HG03457 (cell line): ENCODE data around the gene CARF.
"Not testable (repeated sequence)": the region's sequence is repeated elsewhere in the genome, so short reads cannot be mapped to it uniquely, and the experiment has no call there.

ENCODE experiments used
- ATAC-seq: cut with Tn5 transposase; IDR thresholded peaks from one replicate; pipeline ENCODE4 v1.9.1; 2021; ENCODE audit warnings: moderate number of reproducible peaks; ENCODE audit not compliant: unreplicated experiment

CARF gene

GRCh38 chr2:202934456-202934855 lies 22.4 kb downstream of the CARF start:
- ATAC-seq: no peak

- ATAC-seq: no peak
Observed at GRCh38 chr2:202938960-202939359, 26.9 kb downstream of the CARF start.

GRCh38 chr2:202941771-202942170 lies 29.7 kb downstream of the CARF start:
- no peak for ATAC-seq

GRCh38 chr2:202944408-202944807 lies 32.3 kb downstream of the CARF start:
- ATAC-seq: no peak

- ATAC-seq: no peak
Observed at GRCh38 chr2:202944816-202945215, 32.7 kb downstream of the CARF start.

- no peak for ATAC-seq
Observed at GRCh38 chr2:202945497-202945896, 33.4 kb downstream of the CARF start.

- ATAC-seq: not testable (repeated sequence)
Observed at GRCh38 chr2:202949333-202949732, 37.3 kb downstream of the CARF start.

GRCh38 chr2:202950592-202950991 lies 38.5 kb downstream of the CARF start:
- no peak for ATAC-seq

GRCh38 chr2:202960524-202960923 lies 48.4 kb downstream of the CARF start:
- ATAC-seq: no peak

- no peak for ATAC-seq
Observed at GRCh38 chr2:202963712-202964111, 51.6 kb downstream of the CARF start.

GRCh38 chr2:202965810-202966460 lies 53.9 kb downstream of the CARF start:
- ATAC-seq: no peak

- ATAC-seq: not testable (repeated sequence)
Observed at GRCh38 chr2:202969404-202969803, 57.3 kb downstream of the CARF start.

GRCh38 chr2:202976809-202977208 lies 64.7 kb downstream of the CARF start:
- no peak for ATAC-seq

- ATAC-seq: no peak
Observed at GRCh38 chr2:202982779-202983491, 70.9 kb downstream of the CARF start.

- no peak for ATAC-seq
Observed at GRCh38 chr2:202989749-202990148, 77.7 kb downstream of the CARF start.

- no peak for ATAC-seq
Observed at GRCh38 chr2:202990501-202990900, 78.4 kb downstream of the CARF start.

- ATAC-seq: not testable (repeated sequence)
Observed at GRCh38 chr2:202997113-202997512, 85.0 kb downstream of the CARF start.

GRCh38 chr2:203002054-203002821 lies 90.2 kb downstream of the CARF start:
- no peak for ATAC-seq

GRCh38 chr2:203003716-203004115 lies 91.6 kb downstream of the CARF start:
- ATAC-seq: no peak

GRCh38 chr2:203014456-203015199 lies 102.6 kb downstream of the CARF start, which contains the start of gene NBEAL1:
Gene NBEAL1 (plus strand): TSS chr2:203014875. CDS start chr2:203016385, 1,510 bp downstream.
- peak; percentile 97 for ATAC-seq

- ATAC-seq: no peak
Observed at GRCh38 chr2:203016716-203017115, 104.6 kb downstream of the CARF start.
